COLO668 (cell line): ENCODE measurements around the gene CAPRIN2.
A peak's percentile ranks its signal among the peaks of the same experiment; 100 is the strongest.

ENCODE experiments used
- DNase-seq: peaks from one replicate; lab custom pipeline; 2025; ENCODE audit not compliant: unreplicated experiment; lab: John Stamatoyannopoulos, UW

CAPRIN2 gene

DNA sequence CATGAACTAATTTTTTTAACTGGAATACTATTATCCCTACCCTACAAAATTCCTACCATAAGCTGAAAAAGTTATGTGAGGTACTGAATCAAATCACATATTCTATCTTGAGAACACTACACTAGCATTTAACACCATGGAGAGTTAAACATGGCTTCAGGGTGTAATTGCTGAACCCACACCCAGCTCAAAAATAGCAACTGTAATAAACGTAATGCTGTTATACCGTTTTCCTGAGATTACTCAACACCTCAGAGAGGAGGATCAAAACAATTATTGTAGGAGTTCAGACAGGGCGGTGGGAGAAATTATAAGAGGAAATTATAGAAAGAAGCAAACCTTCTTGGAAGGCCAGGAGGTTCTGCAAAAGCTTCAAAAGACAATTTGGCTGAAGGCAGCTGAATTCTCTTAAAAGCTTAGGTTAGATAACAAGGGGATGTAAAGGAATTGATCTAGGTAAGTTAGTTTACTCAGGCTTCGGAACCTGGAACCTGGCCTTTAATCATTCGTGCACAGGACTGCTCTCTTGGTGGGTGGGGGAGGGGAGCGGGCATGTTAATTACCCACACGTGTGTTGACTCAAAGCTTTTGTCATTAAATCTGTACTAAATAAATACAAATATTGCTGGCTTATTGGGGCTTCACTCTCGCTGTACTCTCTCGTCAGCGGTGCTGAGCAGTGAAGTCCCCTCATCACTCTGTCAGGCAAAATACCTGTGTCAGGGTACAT lies 47.0 kb downstream of the CAPRIN2 start:
- DNase-seq, result no peak

DNA sequence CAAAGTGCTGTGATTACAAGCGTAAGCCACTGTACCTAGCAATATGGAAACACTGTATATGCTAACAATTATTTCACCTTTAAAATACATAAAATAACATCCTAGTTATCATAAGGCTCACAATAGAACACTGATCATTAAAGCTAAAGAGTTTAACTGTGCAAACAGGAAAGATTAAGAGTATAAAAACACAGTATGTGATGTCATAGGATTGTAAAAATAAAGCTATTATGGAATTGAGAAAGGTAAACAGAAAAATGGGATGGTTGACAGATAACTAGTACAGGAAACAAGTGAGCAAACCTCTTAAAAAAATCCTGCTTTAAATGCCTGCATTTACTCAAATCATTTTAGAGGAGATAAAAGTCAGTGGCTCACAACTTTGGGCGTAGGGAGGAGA lies 48.3 kb downstream of the CAPRIN2 start:
- DNase-seq, result no peak

DNA sequence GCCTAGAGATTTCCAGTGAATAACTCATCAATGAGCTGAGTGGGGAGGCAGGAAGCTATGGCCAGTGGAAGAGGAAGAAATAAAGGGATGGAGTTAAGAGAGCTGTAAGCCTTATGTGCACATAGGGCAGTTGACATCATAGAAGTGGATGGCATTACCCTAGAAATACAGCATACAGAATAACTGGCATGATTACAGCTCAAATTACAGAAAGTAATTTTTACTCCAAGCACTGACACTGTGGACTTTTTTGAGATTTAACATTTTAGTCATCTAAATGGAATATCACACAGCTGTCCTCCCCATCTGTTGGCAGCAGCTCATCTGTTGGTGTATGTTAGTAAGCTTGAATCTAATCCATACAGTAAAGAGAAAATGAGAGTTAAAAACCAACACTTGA lies 53.7 kb downstream of the CAPRIN2 start:
- DNase-seq, result no peak

DNA sequence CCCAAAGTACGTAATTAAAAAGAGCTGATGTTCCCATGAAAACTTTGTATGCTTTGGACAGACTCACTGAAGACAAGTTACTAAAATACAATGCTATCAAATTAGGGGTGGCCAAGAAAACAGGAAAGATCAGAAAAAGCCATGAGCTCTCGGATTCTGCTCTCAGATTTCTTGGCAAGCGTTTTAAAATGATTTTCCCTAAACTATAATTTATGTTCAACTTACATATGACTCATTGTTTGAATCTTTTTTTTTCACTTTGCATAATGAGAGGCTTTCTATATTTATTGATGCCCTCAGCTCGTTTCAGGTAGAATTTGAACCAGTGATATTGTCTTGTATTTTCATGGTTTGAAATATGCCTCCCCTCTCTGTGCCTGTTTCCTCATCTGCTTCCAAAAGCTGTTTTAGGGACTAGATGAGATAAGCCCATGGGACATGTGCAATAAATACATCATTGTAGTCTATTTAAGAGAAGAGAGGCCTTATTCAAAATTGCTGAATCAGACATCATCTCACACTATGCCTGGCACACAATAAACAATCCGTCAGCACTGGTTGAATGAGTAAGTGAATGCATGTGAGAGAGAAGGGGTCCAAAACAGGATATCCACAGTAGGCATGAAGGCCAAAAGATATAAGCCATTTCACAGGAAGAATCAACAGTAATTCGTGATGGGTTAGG lies 54.4 kb downstream of the CAPRIN2 start:
- no peak for DNase-seq

DNA sequence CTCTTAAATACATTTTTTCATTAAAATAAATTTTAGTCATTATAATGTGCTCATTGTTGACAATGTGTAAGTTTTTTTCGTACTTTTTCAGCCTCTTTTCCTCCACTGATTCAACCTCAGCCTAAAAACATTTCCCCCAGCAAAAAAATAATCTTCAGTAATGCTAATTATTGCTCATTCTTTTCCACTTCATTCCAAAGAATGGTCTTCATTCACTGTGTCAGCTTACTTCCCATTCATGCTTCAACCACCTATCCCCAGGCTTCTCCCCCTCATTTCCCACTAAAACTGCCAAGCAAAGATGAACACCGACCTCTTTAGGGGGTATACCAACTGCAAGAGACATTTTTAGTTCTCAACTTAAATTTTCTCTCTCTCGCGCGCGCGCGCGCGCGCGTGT lies 56.4 kb downstream of the CAPRIN2 start:
- no peak for DNase-seq

DNA sequence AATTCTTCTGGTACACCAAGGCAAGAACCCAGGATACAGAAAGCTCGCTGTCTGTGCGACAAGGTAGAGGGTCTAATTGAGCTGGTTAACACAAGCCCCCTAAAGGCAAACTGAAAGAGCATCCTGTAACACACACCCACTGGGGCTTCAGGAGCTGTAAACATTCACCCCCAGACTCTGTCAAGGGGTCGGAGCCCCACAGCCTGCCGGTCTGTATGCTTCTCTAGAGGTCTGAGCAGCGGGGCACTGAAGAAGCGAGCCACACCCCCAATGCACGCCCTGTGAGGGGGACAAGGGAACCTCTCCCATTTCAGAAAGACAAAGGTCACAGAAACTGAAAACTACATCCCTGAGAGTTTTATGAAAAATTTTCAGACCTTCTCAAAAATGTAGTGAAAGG lies 57.8 kb downstream of the CAPRIN2 start:
- DNase-seq, result no peak

DNA sequence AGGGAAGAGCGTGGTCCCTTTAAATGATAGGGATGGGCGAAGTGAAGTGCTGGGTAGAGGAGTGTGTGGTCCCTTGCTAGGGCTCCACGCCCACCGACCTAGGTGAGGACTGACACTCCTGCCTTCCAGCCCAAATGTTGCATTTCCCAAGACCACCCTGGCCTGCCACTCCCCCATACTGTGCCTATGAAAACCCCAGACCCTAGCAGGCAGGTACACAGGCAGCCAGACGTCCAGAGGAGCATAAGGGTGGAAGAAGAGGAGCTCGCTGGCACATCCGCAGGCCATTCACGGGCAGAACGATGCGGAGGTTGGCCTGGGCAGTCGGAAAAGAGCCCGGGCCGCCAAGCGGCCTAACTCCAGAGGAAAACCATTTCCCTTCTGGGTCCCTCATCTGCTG lies 58.3 kb downstream of the CAPRIN2 start:
- DNase-seq, result no peak

DNA sequence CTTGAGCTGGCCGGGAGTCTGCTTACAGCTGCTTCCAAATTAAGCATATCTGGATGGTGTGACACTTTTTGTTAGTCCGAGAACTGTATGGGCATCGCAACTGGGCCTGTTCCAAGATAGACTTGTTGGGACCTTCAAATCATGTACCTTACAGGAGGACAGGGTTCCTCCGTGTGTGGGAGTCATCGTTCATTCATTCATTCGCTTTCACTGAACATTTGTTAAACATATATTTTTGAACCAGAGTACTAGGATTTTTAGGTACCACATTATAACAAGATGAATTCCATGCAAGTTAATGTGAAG lies 58.7 kb downstream of the CAPRIN2 start:
- DNase-seq, result no peak

DNA sequence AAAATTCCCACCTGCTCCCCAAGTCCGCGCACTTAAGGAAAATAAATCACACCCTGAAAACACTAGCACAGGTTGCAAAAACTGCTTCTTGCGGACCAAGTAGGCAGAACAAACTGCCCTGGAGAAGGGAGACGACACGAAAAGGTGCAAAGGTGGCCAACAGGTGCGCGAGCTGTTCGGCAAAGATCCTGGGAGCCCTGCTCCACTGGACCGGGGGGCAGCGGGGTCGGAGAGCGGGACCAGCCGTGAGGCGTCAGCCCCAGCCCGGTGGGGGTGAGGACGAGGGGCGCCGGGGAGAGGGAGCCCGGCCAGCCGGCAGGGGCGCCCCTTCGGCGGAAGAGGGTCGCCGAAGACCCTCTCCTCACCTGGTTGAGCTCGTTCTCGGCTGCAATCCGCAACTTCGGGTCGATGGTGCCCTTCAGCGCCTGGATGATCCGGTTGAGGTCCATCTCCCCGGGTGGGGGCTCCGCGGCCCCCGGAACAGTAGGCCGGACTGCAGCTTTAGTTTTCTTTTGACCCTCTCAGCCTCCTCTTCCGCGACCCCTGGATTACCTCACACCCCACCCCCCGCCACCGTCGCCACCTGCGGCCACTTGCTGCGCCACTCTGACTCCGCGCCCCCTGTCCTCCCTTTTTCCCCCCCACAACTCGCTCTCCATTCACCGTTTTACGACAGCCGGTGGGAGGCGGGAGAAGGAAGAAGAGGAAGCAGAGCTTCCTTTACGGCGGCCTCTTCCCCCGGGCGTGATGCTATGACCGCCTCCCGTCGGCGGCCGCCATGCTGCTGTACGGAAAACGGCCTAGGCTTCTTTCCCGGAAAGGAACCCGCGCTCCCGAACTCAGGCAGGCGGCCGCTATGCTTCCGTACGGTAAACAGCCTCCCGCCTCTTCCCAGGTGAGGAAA lies 59.3 kb downstream of the CAPRIN2 start, which contains the start of gene IPO8:
IPO8 (minus strand) TSS at position 671 of the 904 bp plus-strand sequence; CDS start at position 449, 222 bp downstream.
- peak; percentile 92 for DNase-seq

DNA sequence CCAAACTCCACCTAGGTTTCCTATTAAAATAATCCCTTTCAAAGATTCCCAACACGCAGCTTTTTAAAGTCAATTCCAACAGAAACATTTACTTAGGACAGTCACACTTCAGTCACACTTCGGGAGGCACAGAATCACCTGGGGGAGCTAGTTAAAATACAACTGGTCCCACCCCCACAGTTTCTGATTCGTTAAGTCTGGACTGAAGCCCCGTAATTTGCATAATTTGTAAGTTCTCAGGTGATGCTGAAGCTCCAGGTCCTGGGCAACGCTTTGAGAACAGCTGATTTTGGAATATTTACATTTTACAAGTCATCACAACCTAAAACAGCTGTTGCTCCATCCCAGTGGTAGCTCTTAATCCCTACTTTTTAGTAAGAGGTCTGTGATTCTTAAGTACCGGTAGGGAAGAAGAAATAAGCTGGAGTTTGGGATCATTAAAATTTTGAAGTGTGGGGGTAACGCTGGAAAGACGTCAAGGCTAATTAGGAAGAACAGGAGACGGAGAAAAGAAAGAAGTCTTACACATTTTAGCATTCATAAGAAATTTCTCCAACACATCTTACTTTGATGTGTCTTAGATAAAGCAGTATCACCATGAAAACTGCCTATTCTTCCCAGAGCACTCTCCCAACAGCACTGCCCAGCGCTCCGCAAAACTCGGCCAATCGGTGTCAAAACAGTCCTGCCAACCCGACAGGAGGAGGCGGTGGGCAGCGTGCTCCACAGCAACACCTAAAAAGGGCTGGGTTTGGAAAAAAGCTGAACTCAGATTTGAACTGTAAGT lies 60.1 kb downstream of the CAPRIN2 start:
- DNase-seq, result peak; percentile 34

DNA sequence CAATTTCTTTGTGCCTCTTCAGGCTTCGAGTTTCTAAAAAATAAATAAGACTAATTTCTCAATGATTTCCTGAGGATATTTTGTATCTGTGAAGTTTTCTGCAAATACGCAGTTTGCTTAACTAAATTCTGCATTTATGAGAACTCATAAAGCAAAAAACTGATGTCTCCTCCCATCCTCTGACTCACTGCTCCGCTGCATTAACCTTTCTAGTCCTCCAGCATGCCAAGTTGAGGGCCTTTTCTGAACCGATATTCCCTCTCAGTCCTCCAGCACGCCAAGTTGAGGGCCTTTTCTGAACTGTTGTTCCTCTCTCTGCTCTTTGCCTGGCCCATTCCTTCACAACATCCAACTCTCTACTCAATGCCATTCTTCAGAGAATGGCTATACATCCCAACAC lies 62.3 kb downstream of the CAPRIN2 start:
- DNase-seq, result peak; percentile 1

DNA sequence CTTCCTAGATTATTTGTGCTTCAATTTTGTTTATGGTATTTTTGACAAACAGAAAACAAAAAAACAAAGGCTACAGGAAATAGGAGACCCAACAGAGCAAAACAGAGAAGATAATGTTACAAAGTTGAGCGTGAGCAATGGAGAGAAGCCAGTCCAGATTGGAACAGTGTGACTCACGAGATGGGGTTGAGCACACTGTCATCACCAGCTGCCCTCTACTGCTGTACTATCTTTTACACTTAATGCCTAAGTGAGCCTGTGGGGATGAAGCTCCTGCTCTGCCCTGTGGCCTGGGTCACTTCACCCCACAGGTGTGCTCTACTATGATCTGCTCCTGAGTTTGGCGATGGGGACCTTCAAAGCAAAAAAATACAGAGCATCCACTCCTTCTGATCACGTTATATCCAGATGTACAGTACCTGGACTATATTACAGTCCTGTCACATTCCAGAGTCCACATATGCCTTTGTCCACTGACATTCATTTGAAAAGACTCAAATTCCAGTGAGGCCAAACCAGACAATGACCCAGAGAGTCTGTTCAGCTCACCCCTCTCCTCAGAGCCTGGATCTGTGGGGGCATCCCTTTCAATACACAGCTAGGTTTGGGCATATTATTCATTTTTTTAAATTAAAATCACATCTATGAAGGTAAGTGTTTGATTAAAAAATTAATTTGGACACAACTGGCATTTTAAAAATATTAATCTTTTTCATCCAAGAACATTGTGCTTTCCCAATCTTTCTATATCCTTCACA lies 63.5 kb downstream of the CAPRIN2 start:
- DNase-seq, result peak; percentile 35

DNA sequence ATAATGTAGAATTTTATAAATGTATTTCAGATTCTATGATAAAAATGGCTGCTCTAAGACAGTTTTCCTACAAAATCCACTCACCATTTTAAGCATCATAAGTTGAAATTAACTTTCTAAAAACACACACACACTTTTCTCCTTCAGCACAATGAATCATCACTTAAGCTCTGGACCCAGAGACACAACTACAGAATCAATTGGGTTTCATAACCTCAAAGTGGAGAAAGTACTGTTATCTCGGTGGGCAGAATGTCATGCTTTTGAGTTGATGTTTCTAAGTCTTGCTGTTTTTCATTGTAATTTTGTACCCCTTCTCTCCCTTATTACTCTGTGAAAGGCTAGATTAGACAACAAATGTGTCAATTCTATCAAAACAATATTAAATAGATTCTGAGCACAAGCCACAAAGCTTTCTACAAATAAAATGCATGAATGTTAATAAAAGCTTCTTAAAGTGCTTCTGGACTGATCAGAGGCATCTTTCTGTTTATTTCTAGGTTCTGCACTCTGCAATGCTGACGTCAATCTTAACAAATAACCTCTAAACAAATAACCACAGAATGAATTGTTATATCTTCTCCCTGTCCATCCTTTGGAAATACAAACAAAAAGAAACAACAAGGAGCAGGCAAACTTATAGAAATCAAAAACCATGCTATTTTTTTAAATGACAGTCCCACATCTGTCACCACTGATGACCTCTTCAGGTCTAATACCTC lies 67.3 kb downstream of the CAPRIN2 start:
- no peak for DNase-seq

DNA sequence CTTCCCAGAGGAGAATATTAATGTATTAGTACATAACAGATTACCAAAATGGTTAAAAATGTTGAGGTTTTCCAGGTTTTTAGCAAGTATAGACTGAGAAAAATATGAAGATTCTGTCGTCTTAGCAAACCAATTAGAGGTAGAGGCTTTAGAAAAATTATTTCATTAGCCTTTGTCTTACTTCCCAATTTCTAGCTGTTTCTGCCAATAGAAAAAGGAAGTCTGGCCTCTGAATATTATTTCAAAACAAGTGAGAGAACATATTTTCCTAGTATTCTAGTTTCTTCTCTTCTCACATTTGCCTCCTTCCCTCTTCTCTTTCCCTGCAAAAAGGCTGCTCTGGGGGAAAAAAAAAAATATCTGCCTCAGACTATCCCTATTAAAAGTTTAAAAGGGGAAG lies 75.5 kb downstream of the CAPRIN2 start:
- no peak for DNase-seq

DNA sequence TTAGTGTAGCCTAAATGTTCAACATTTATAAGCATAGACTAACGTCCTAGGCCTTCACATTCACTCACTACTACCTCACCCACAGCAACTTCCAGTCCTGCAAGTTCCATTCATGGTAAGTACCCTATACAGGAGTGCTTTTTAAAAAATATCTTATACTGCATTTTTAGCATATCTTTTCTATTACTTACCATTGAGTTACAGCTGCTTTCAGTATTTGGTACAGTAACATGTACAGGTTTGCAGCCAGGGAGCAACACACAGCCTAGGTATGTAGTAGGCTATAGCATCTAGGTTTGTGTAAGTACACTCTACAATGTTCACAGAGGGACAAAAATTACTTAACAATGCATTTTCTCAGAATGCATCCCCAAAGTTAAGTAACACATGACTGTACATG lies 76.5 kb downstream of the CAPRIN2 start:
- DNase-seq, result no peak

DNA sequence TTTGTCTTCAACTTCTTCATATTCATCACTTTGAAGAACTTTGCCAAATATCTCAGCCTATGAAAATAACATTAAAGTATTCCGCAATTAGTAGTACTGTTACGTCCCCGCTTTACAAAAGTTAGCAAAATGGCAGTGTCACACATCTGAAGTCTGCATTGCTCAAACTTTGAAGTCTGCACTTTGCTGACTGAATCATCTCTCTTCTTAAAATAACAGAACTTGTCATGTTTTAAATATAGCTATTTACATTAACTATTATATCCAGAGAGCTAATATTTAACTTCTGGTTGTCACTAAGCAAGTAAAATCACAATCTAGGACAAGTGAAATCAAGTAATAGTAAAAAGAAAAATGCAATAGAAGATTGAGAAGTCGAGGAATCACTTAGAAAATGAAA lies 93.5 kb downstream of the CAPRIN2 start:
- DNase-seq, result no peak
